ENCODE results near the gene LRP8.

GRCh38 chr1:53320646-53321045, 7.2 kb downstream of the LRP8 start:
- TF ChIP-seq CTCF (conservative IDR thresholded peaks at IDR 0.05; ENCODE audit: low read depth, low read length), result no peak
- no peak for TF ChIP-seq EZH2phosphoT487 (IDR thresholded peaks at IDR 0.05; ENCODE audit: borderline replicate concordance, low read length)

Data from PC-3 (cell line).